H1 (cell line): ENCODE measurements around the gene GSE1. TPM values are rescaled to one million over a fixed set of nuclear protein-coding genes. Genes with fewer than 3 reads are reported as not detected.
A peak's percentile ranks its signal among the peaks of the same experiment; 100 is the strongest.

ENCODE experiments used
- RAD21 ChIP-seq, 2 experiments: IDR thresholded peaks in 1 of 2; conservative IDR thresholded peaks in 1 of 2; 2 replicates each; pipeline ENCODE4 v1.6.1; 2011; ENCODE audit warnings: low read depth in 2 of 2, low read length in 2 of 2, improper control_type of control experiment in 1 of 2, inconsistent platforms in 1 of 2, mild to moderate bottlenecking in 1 of 2, moderate library complexity in 1 of 2
- polyA plus RNA-seq, 7 experiments: library from polyadenylated mRNA; depleted of rRNA in 3 of 7; stranded (reverse) in 5 of 7; unstranded in 2 of 7; fragments of >200 nt in 5 of 7; fragments of 200-250 nt in 2 of 7; gene quantifications; 1 replicate in 5 of 7; 2 replicates in 1 of 7; 4 replicates in 1 of 7; pipeline versions ENCODE4 v1.2.1 to v1.2.3, GENCODE V29; 2011 to 2013; ENCODE audit warnings: missing spikeins in 2 of 7, mixed read lengths in 2 of 7
- total RNA-seq: library from RNA; stranded (reverse); fragmentation: NEBNext Ultra II Directional; extraction: Animal tissue kit (Norgen Biotek cat#: 25700); gene quantifications from 2 replicates; pipeline ENCODE4 v1.2.1, GENCODE V29; 2021
- TF ChIP-seq, protein P1 (sequence below): fragments of 300-600 bp; sonication (generic); IDR thresholded peaks from 2 replicates; pipeline ENCODE4 v1.7.1; 2012; ENCODE audit warnings: low read length, moderate library complexity, mild to moderate bottlenecking, inconsistent platforms; ENCODE audit not compliant: insufficient replicate concordance
- TF ChIP-seq, protein P2 (sequence below), 3 experiments: IDR thresholded peaks; 1 replicate in 2 of 3; 2 replicates in 1 of 3; pipeline versions ENCODE4 v1.5.1 to v1.6.1; 2011; ENCODE audit warnings: low read length in 3 of 3, mild to moderate bottlenecking in 3 of 3, inconsistent platforms in 2 of 3, low read depth in 1 of 3, moderate library complexity in 1 of 3; ENCODE audit not compliant: insufficient read depth in 1 of 3; ENCODE audit errors: control extremely low read depth in 1 of 3

Gene GSE1
- total and polyA plus RNA-seq, 2 of the 8 experiments (the other 6 are each of a cell fraction or from before 2014, with no cell fraction given), result 26.0 to 65.6 TPM

DNA sequence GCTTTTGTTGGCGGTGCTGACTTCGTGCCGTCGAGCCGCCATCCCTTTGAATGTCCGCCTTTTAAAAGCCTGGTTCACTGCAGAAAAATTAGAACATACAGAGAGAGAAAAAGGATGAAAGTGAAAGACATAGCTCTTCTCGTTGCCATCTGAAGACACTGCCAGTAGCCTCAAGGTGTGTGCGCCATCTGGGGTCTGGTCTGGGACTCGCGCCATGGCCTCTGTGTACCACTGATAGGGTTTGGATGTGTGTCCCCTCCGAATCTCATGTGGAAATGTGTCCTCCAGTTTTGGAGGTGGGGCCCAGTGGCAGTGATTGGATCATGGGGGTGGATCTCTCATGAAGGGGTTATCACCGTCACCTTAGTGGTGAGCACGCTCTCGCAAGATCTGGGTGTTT lies 15.5 kb downstream of the GSE1 start (continued):
- TF ChIP-seq, protein P1, sequence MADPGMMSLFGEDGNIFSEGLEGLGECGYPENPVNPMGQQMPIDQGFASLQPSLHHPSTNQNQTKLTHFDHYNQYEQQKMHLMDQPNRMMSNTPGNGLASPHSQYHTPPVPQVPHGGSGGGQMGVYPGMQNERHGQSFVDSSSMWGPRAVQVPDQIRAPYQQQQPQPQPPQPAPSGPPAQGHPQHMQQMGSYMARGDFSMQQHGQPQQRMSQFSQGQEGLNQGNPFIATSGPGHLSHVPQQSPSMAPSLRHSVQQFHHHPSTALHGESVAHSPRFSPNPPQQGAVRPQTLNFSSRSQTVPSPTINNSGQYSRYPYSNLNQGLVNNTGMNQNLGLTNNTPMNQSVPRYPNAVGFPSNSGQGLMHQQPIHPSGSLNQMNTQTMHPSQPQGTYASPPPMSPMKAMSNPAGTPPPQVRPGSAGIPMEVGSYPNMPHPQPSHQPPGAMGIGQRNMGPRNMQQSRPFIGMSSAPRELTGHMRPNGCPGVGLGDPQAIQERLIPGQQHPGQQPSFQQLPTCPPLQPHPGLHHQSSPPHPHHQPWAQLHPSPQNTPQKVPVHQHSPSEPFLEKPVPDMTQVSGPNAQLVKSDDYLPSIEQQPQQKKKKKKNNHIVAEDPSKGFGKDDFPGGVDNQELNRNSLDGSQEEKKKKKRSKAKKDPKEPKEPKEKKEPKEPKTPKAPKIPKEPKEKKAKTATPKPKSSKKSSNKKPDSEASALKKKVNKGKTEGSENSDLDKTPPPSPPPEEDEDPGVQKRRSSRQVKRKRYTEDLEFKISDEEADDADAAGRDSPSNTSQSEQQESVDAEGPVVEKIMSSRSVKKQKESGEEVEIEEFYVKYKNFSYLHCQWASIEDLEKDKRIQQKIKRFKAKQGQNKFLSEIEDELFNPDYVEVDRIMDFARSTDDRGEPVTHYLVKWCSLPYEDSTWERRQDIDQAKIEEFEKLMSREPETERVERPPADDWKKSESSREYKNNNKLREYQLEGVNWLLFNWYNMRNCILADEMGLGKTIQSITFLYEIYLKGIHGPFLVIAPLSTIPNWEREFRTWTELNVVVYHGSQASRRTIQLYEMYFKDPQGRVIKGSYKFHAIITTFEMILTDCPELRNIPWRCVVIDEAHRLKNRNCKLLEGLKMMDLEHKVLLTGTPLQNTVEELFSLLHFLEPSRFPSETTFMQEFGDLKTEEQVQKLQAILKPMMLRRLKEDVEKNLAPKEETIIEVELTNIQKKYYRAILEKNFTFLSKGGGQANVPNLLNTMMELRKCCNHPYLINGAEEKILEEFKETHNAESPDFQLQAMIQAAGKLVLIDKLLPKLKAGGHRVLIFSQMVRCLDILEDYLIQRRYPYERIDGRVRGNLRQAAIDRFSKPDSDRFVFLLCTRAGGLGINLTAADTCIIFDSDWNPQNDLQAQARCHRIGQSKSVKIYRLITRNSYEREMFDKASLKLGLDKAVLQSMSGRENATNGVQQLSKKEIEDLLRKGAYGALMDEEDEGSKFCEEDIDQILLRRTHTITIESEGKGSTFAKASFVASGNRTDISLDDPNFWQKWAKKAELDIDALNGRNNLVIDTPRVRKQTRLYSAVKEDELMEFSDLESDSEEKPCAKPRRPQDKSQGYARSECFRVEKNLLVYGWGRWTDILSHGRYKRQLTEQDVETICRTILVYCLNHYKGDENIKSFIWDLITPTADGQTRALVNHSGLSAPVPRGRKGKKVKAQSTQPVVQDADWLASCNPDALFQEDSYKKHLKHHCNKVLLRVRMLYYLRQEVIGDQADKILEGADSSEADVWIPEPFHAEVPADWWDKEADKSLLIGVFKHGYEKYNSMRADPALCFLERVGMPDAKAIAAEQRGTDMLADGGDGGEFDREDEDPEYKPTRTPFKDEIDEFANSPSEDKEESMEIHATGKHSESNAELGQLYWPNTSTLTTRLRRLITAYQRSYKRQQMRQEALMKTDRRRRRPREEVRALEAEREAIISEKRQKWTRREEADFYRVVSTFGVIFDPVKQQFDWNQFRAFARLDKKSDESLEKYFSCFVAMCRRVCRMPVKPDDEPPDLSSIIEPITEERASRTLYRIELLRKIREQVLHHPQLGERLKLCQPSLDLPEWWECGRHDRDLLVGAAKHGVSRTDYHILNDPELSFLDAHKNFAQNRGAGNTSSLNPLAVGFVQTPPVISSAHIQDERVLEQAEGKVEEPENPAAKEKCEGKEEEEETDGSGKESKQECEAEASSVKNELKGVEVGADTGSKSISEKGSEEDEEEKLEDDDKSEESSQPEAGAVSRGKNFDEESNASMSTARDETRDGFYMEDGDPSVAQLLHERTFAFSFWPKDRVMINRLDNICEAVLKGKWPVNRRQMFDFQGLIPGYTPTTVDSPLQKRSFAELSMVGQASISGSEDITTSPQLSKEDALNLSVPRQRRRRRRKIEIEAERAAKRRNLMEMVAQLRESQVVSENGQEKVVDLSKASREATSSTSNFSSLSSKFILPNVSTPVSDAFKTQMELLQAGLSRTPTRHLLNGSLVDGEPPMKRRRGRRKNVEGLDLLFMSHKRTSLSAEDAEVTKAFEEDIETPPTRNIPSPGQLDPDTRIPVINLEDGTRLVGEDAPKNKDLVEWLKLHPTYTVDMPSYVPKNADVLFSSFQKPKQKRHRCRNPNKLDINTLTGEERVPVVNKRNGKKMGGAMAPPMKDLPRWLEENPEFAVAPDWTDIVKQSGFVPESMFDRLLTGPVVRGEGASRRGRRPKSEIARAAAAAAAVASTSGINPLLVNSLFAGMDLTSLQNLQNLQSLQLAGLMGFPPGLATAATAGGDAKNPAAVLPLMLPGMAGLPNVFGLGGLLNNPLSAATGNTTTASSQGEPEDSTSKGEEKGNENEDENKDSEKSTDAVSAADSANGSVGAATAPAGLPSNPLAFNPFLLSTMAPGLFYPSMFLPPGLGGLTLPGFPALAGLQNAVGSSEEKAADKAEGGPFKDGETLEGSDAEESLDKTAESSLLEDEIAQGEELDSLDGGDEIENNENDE, result no peak
- TF ChIP-seq, protein P2, sequence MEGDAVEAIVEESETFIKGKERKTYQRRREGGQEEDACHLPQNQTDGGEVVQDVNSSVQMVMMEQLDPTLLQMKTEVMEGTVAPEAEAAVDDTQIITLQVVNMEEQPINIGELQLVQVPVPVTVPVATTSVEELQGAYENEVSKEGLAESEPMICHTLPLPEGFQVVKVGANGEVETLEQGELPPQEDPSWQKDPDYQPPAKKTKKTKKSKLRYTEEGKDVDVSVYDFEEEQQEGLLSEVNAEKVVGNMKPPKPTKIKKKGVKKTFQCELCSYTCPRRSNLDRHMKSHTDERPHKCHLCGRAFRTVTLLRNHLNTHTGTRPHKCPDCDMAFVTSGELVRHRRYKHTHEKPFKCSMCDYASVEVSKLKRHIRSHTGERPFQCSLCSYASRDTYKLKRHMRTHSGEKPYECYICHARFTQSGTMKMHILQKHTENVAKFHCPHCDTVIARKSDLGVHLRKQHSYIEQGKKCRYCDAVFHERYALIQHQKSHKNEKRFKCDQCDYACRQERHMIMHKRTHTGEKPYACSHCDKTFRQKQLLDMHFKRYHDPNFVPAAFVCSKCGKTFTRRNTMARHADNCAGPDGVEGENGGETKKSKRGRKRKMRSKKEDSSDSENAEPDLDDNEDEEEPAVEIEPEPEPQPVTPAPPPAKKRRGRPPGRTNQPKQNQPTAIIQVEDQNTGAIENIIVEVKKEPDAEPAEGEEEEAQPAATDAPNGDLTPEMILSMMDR (IDR thresholded peaks at IDR 0.05; ENCODE audit: control extremely low read depth in 1 of 3, insufficient read depth in 1 of 3, low read depth in 1 of 3, low read length in 3 of 3), result peak; percentile 28 to 58 (median 55); a peak in 3 of 4 replicates
- TF ChIP-seq RAD21 (IDR thresholded peaks at IDR 0.05 in 1 of 2, conservative IDR thresholded peaks at IDR 0.05 in 1 of 2; ENCODE audit: low read depth in 2 of 2, low read length in 2 of 2), result peak; percentile 32 to 50
